ENCODE data around the gene MAFF. TPM values are rescaled to one million over a fixed set of nuclear protein-coding genes. Genes with fewer than 3 reads are reported as not detected.
A peak's percentile ranks its signal among the peaks of the same experiment; 100 is the strongest.

The MAFF gene
- polyA plus RNA-seq, 1 of the 3 experiments (the other 2 are of a cell fraction), result 7.9 TPM

- POLR2A ChIA-PET, result no interaction called here
- Histone ChIP-seq H3K9ac (peak overlapping the region; percentile 92), H2AFZ (ENCODE audit: low read depth) (no peak overlapping the region), H3F3A (replicated peaks; ENCODE audit: insufficient read depth) (no peaks in the 10 kb centered on the region), H3K4me3 (ENCODE audit: low read depth in 2 of 2, low read length in 1 of 2) (peak overlapping the region; percentile 60 to 63), H3K9me3 (no peaks in the 10 kb centered on the region), H3K36me3 (replicated peaks in 1 of 2; ENCODE audit: control insufficient read depth in 1 of 2, insufficient read depth in 2 of 2, low read length in 1 of 2) (no peaks in the 10 kb centered on the region), H3K4me1 (ENCODE audit: control insufficient read depth in 1 of 2, insufficient read depth in 2 of 2, low read depth in 1 of 2, low read length in 1 of 2) (peaks cover 0 to 11% of the 10 kb centered on the region in 2 experiments; a peak in 1 of 4 replicates), H4K20me1 (ENCODE audit: insufficient read depth) (peaks cover 21% of the 10 kb centered on the region), H3K79me2 (ENCODE audit: insufficient read depth) (peaks cover 46% of the 10 kb centered on the region), H3K4me2 (peak overlapping the region; percentile 84), H3K9me2 (no peaks in the 10 kb centered on the region), H3K27me3 (ENCODE audit: insufficient read depth) (no peaks in the 10 kb centered on the region), H3K27ac (ENCODE audit: low read depth in 2 of 2, low read length in 1 of 2) (peak overlapping the region in 1 of 2 experiments; percentile 85; a peak in 1 of 4 replicates)
- TF ChIP-seq CTCF (IDR thresholded peaks at IDR 0.05) (no peak), EZH2phosphoT487 (IDR thresholded peaks at IDR 0.05; ENCODE audit: borderline replicate concordance, low read depth) (no peak), FOXJ3 (CRISPR knock-in tag; IDR thresholded peaks at IDR 0.05) (no peak)
- CTCF ChIA-PET, result no interaction called here
- no CpG with 5 or more reads among the region's 19 CpGs for WGBS (ENCODE audit: low lambda C conversion rate)
- DNase-seq, result peak; percentile 50
Observed at GRCh38 chr22:38203090-38203810, 1.5 kb downstream of the MAFF start.

GRCh38 chr22:38203855-38204514 lies 2.2 kb downstream of the MAFF start:
- TF ChIP-seq YY1 (IDR thresholded peaks at IDR 0.05; ENCODE audit: low read depth), result no peak
- TF ChIP-seq MAX (IDR thresholded peaks at IDR 0.05; ENCODE audit: low read depth), result no peak
- no peak for TF ChIP-seq FOXM1 (IDR thresholded peaks at IDR 0.05; ENCODE audit: low read depth)
- TF ChIP-seq SMC3 (IDR thresholded peaks at IDR 0.05; ENCODE audit: low read depth, low read length), result no peak
- no peaks in the 10 kb centered on the region for H3F3A ChIP-seq (replicated peaks; ENCODE audit: insufficient read depth)
- H3K27ac ChIP-seq (ENCODE audit: low read depth in 2 of 2, low read length in 1 of 2), result no peak overlapping the region
- H3K4me3 ChIP-seq (ENCODE audit: low read depth in 2 of 2, low read length in 1 of 2), result peak overlapping the region in 1 of 2 experiments; percentile 63; a peak in 2 of 4 replicates
- no peak overlapping the region for H3K9ac ChIP-seq
- no peak for DNase-seq
- ChIA-PET POLR2A (no interaction called here), CTCF (interaction anchor here (1.0 kb wide), 1 partner anchor 89 kb away, joined by 3 read pairs; no protein-coding TSS in a partner anchor)
- WGBS (ENCODE audit: low lambda C conversion rate), result 100% methylated on average over 2 of the region's 3 CpGs
- no peak overlapping the region for H2AFZ ChIP-seq (ENCODE audit: low read depth)
- H3K36me3 ChIP-seq (replicated peaks in 1 of 2; ENCODE audit: control insufficient read depth in 1 of 2, insufficient read depth in 2 of 2, low read length in 1 of 2), result no peaks in the 10 kb centered on the region
- H3K9me2 ChIP-seq, result no peaks in the 10 kb centered on the region
- H3K27me3 ChIP-seq (ENCODE audit: insufficient read depth), result no peaks in the 10 kb centered on the region
- peaks cover 21% of the 10 kb centered on the region for H4K20me1 ChIP-seq (ENCODE audit: insufficient read depth)
- no peaks in the 10 kb centered on the region for H3K9me3 ChIP-seq
- peaks cover 0 to 11% of the 10 kb centered on the region in 2 experiments; a peak in 1 of 4 replicates for H3K4me1 ChIP-seq (ENCODE audit: control insufficient read depth in 1 of 2, insufficient read depth in 2 of 2, low read depth in 1 of 2, low read length in 1 of 2)
- peak overlapping the region; percentile 84 for H3K4me2 ChIP-seq
- peaks cover 51% of the 10 kb centered on the region for H3K79me2 ChIP-seq (ENCODE audit: insufficient read depth)
